Measurements from ENCODE around the gene SGCD.

Gene SGCD

DNA sequence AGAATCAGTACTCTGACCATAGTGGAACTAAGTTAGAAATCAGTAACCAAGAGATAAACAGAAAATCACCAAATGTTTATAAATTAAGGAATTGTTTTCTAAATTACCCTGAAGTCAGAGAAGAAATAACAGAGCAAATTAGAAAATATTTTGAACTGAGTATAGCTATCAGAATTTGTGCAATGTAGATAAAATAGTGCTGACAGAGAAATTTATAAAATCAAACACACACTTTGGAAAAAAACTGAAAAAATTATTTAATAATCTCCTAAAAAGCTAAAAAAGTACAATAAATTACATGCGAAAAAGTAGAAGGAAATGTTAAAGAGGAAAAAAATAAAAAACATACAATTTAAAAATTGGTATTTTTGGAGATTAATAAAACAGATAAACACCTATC is 486.0 kb downstream of the SGCD start:
- no peak for DNase-seq

DNA sequence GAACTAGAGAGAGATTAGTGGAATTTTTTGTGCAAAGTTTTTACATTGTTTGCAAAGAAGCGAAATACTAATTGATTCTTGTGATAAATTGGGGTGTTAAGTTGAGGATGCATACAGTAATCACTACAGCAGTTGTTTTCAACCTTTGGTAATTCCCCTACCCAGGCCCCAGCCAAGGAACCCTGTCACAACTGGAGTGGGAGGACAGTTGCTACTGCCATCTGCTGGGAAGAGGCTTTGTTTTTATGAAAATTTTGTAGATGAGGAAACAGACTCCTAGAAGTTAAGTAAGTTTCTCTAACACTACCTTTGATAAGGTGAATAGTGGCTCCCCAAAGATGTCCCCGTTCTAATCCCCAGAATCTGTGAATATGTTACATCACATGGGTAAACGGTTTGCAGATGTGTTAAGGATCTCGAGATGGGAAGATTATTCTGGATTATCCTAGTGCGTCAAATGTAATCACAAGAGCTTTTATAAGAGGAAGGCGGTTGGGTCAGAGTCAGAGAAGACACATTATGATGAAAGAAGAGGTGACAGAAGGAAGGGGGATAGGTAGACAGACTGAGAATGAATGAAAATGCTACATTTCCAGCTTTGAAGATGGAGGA is 489.1 kb downstream of the SGCD start:
- peak; percentile 48 for DNase-seq
